Measurements from ENCODE around the gene CPSF7.

CPSF7 gene

GRCh38 chr11:61454520-61454919 lies 24.7 kb upstream of the CPSF7 start:
- TF ChIP-seq SPI1 (IDR thresholded peaks at IDR 0.05; ENCODE audit: borderline replicate concordance, low read depth) = no peak
- no peak for TF ChIP-seq CTCF (IDR thresholded peaks at IDR 0.05; ENCODE audit: insufficient read depth, low read length)
- no peak for TF ChIP-seq GABPA (IDR thresholded peaks at IDR 0.05; ENCODE audit: low read depth)
- TF ChIP-seq REST (IDR thresholded peaks at IDR 0.05; ENCODE audit: insufficient replicate concordance, low read depth) = no peak
- TF ChIP-seq POLR2AphosphoS5 (IDR thresholded peaks at IDR 0.05; ENCODE audit: low read depth) = no peak
- DNase-seq (ENCODE audit: low read depth in 1 of 2, low spot score in 1 of 2) = no peak

GRCh38 chr11:61453695-61454094 lies 23.9 kb upstream of the CPSF7 start:
- Histone ChIP-seq H3K27me3 (ENCODE audit: insufficient read depth, poor library complexity, severe bottlenecking) (no peaks in the 10 kb centered on the region), H3K27ac (replicated peaks) (no peak overlapping the region), H3K4me3 (replicated peaks; ENCODE audit: insufficient read depth, low read length) (no peak overlapping the region)
- no peak for DNase-seq (ENCODE audit: low read depth in 1 of 2, low spot score in 1 of 2)
- TF ChIP-seq CTCF (IDR thresholded peaks at IDR 0.05; ENCODE audit: insufficient read depth, low read length) (no peak), SPI1 (IDR thresholded peaks at IDR 0.05; ENCODE audit: borderline replicate concordance, low read depth) (no peak), REST (IDR thresholded peaks at IDR 0.05; ENCODE audit: insufficient replicate concordance, low read depth) (no peak), POLR2AphosphoS5 (IDR thresholded peaks at IDR 0.05; ENCODE audit: low read depth) (no peak), GABPA (IDR thresholded peaks at IDR 0.05; ENCODE audit: low read depth) (no peak)

More at GRCh38 chr11:61454520-61454919, 24.7 kb upstream of the CPSF7 start:
- H3K27ac ChIP-seq (replicated peaks) = no peak overlapping the region
- H3K4me3 ChIP-seq (replicated peaks; ENCODE audit: insufficient read depth, low read length) = no peak overlapping the region
- no peaks in the 10 kb centered on the region for H3K27me3 ChIP-seq (ENCODE audit: insufficient read depth, poor library complexity, severe bottlenecking)

- no peak for TF ChIP-seq CTCF (IDR thresholded peaks at IDR 0.05; ENCODE audit: insufficient read depth, low read length)
- TF ChIP-seq GABPA (IDR thresholded peaks at IDR 0.05; ENCODE audit: low read depth) = no peak
- no peak for TF ChIP-seq SPI1 (IDR thresholded peaks at IDR 0.05; ENCODE audit: borderline replicate concordance, low read depth)
- no peak for TF ChIP-seq POLR2AphosphoS5 (IDR thresholded peaks at IDR 0.05; ENCODE audit: low read depth)
- TF ChIP-seq REST (IDR thresholded peaks at IDR 0.05; ENCODE audit: insufficient replicate concordance, low read depth) = no peak
- H3K27me3 ChIP-seq (ENCODE audit: insufficient read depth, poor library complexity, severe bottlenecking) = no peaks in the 10 kb centered on the region
- no peak overlapping the region for H3K27ac ChIP-seq (replicated peaks)
- no peak overlapping the region for H3K4me3 ChIP-seq (replicated peaks; ENCODE audit: insufficient read depth, low read length)
- DNase-seq (ENCODE audit: low read depth in 1 of 2, low spot score in 1 of 2) = no peak
Observed at GRCh38 chr11:61452825-61453224, 23.1 kb upstream of the CPSF7 start.

Measured in HL-60 (cell line).